T-helper 1 cell treated with Interleukin-12 subunit alpha and Interleukin-12 subunit beta and Interleukin-4 antibody, amounts not matched to agents 30 ng/mL and 1 ng/mL, for 36 hours (primary cell): ENCODE results near the gene XXYLT1. TPM values are rescaled to one million over a fixed set of nuclear protein-coding genes. Genes with fewer than 3 reads are reported as not detected.

Experiments used
- intact Hi-C: fragments of 100-400 bp; cut with micrococcal nuclease; formaldehyde crosslinking; loops from one replicate; pipeline ENCODE4 v1.15.1; 2024
- total RNA-seq: library from RNA; stranded (reverse); gene quantifications from 2 replicates; pipeline ENCODE4 v1.2.3, GENCODE V29; 2022

Gene XXYLT1
- total RNA-seq, 1 donor from 2014 or later = 9.7 TPM

DNA sequence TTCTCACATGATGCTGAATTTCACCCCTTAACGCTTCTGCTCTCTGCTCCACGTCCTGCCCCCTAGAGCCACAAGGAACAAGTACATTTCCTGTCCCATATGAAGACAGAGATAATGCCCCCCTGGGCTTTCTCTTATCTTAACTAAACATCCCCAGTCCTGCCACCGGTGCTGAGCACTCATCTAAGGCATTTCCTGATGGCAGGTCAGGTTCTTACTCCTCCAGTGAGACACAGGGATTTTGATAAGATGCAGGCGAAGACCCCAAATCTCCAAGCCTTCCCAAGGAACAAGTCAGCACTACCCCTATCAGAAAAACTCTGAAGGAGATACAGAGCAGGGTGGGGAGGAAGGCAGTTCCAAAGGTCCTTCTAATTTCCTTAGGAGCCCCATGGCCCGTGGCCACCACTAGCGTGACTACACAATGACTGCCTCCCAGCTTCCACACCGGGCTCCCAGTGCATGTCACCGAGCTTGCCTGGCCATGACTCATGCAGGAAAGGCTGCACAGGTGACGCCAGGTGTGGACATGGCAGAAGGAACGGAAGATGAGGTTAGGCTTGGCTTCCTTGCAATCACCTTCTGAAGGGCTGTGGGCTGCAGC lies 152.9 kb downstream of the XXYLT1 start:
- intact Hi-C loops = no loop called here

DNA sequence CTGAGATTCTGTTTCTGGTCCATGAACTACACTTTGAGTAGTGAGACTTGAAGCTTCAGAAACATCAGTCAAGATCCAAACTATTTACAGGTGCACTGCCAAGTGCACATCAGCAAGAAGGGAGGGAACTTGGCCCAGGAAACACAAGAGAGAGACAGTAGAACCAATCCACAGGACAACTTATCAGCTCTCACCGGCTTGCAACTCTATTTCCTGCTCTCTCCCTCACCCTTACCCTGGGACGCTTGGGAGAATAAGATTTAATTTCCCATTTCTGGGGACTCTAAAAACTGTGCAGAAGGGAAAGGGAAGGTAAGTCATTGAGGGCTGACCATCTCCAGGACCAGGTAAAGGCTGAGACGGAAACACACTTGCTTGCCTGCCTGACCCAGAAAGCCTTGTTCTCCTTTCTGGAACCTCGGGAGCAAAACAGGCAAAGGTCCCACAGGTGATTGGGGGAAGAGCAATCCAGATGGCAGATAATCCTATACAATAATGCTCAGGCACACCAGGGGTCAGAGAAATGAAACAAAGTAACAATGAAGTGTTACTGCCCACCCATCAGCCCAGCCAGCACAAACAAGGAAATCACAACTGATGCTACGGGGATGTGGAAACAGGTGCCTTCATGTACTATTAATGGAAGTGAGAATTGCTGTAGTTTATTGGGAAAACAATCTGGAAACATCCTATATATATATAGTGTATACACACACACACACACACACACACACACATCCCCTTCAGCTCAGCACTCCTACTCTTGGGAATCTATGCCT lies 154.4 kb downstream of the XXYLT1 start:
- intact Hi-C loops = no loop called here

DNA sequence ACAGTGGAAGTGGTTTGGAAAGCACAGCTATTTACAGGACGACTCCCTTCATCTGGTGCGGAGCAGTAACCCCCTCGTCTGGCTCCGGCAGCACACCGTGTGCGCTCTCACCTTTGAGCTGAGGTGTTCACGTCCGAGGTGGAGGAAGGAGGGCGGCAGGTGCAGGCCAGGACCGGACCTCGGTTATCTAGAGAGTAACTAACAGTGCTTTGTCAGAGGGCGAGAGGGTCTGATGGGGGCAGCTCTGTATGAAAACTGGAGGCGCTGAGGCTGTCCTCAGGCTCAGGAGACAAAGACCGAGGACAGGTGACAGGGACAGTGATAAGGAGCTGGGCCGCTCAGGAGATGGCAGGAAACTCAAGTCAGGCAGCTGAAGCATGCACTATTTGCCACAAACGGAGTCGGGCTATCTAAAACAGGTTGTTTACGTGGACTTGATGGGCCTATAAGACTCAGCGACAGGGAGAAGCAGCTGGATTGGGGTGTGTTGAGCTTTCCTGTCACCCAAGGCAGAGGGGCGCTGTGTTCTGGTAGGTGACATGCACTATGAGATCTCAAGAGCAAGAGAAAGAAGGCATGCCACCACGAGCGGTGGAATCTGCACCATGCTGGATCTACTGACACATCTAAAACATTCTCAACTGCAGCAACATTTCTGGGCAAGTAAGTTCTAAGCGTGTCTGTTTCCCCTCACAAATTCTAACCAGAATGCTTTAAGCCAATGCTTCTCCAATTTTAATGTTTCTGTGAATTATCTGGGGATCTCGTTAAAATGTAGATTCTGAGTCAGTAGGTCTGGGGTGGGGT lies 155.2 kb downstream of the XXYLT1 start:
- intact Hi-C loops = no loop called here

DNA sequence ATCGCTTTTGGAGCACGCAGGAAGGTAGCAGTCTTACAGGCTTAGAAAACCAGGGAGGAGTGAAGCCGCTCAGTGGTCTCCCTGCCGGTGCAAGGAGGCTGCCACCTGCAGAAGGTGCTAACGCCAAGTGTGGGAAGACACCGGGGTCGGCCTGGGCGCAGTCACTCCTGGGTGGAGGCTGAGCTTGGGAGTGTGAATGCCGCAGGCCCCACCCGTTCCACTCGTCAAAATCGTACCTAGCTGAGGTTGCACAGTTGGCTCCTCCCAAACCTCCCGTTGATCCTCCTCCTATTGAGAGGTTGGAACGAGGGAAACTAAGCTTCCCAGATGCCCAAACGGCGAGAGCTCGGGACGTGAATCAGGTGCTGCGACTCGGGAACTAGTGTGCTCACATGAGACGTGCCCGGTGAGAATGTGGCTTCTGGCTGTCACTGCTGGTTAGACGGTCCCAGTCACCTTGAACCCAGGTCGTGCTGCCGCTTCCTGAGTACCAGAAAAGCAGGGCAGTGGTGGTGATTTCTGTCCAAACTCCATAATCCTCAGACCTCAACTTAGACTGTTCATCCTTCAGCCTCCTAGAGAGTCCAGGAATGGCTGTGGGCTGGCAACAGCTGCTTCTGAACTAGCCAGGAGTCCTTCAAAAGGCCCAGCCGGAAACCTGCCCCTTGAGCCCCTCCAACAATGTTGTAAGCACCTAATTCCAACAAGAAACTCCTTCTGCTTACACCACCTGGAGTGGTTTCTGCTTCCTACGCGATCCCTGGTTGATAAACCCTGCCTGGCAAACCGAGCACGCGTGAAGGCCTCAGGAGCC lies 156.0 kb downstream of the XXYLT1 start:
- intact Hi-C loops = no loop called here

DNA sequence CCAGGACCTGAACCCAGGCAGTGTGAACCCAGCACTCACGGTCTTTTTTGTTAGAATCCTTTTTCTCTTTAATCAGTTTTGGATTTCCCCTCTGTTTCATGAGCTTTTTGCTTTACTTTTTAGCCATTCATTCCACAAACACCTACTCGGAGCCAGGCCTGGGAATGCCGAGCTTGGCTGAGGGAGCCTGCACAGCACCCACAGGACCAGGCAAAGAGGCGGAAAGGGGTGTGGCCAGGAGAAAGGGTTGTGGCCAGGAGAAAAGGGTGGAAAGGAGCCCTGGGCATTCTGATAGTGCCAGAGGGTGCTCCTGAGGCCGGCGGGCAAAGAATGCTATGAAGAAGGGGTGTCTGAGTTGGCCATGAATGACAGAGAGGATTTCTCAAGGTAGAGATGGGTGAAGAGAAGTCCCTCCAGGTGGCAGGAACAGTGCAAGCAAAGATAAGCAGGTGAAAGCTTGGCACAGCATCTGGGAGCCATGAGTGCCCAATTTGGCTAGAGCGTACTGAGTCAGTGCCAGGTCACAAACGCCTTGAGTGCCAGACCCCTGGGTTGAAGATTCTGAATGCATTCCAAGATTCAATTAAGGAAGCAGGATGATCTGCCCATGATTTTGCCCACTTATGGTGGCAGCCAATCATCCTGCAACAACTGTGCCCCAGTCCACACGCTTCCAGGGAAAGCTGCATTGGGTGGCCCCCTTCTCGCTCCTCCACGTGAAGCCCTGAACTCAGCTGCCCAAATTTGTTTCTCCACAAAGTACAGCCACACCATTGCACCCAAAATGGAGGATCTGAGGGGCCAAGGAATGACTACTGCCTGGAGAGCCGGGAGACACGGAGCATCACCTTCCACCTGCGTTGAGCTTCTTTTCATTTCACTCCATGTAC lies 157.2 kb downstream of the XXYLT1 start:
- intact Hi-C loops = no loop called here

DNA sequence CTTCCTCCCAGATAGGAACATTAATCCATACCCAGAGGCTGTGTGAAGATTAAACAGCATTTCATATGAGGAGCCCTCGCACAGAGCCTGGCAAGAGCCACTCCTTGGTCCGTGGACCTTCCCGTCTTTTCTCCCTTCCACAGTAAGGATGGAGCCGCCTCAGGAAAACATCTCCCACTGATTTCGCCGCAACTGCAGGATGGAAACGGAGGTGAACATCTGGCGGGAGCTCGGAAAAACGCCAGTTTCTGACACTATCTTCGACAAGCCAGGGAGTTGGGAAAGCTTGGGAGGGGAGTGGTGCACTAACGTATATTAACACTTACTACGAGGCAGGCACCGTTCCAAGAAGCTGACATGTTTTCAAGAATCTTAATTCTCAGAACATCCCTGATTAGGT lies 157.9 kb downstream of the XXYLT1 start:
- intact Hi-C loops = no loop called here

DNA sequence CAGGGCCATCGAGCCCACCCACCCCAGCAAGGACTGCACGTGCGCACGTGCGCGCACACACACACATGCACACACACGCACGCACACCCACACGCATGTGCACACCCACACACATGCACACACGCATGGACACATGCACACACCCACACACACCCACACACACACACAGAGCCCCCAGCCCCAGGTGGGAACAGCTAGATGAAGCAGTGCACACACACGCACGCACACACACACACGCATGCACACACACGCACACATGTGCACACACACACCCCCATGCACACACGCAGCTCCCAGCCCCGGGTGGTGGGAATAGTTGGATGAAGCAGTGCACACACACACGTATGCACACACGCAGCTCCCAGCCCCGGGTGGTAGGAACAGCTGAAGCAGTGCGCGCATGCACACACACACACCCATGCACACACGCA lies 158.6 kb downstream of the XXYLT1 start:
- intact Hi-C loops = no loop called here

DNA sequence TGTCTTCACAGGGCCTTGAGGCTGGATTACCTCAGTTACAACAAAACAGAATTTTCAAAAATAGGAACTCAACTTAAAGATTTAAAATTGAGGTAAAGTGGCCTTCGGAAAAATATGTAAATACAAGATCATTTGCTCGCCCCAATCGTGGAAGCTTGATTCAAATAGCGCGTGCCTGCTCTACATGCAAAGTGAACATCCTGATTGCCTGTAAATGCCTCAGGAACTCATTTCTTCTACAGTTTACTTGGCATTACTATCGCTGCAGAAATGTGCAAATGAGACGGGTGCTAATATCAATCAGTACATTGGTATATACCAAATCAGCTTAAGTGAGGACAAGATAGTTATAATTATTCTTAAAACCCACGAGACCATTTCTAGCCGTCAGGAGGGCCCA lies 159.2 kb downstream of the XXYLT1 start:
- intact Hi-C loops = no loop called here

DNA sequence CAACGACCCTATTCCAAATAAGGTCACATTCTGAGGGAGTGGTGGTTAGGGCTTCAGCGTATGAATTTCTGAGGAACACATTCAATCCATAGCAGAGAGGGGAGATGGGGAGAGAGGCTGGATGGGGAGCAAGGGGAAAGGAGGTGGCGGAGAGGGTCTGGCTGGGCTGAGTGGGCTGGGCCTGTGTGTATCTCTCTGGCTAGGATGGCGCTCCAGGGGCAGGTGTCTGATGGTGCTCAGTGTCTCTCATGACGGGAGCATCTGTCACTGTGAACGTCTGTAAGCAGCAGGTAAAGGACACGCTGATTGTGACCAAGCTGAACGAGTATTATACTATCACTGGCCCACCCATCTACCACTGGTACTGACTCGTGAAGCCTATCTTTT lies 159.6 kb downstream of the XXYLT1 start:
- intact Hi-C loops = no loop called here

DNA sequence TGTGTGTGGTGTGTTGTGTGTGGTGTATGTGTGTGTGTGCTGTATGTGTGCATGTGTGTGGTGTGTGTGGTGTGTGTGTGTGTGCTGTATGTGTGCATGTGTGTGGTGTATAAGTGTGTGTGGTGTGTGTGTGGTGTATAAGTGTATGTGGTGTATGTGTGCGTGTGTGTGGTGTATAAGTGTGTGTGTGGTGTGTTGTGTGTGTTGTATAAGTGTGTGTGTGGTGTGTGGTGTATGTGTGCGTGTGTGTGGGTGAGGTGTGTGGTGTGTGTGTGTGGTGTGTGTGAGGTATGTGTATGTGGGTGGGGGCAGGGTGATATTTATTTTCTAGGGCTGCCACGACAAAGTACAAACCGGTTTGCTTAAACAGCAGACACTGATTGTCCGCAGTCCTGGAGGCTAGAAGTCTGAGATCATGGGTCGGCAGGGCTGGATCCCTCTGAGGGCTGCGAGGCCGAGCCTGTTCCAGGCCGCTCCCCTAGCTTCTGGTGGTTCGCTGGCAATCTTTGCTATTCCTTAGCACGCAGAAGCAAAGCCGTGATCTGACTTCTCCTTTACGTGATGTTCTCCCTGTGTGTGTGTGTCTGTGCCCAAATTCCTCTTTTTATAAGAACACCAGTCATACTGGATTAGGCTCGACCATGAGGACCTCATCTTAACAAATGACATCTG lies 160.2 kb downstream of the XXYLT1 start:
- intact Hi-C loops = no loop called here

DNA sequence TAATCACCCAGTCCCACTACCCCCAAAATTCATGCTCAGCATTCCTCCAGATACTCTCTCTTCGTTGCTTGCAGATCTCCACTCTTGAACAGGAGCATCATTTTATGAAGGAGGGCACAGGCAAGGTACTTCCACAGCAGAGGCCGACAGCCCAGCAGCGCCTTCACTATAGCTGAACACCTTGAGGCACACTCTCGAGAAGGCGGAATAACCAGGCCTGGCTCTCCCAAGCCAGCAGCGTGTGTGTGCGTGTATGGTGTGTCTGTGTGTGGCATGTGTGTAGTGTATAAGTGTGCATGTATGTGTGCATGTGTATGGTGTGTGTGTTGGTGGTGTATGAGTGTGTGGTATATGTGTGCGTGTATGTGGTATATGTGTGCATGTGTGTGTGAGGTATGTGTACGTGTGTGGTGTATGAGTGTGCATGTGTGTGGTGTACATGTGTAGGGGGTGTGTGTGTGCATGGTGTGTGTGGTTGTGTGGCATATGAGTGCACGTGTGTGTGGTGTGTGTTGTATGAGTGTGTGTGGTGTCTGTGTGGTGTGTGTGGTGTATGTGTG lies 161.8 kb downstream of the XXYLT1 start:
- intact Hi-C loops = loop anchor here (5.0 kb wide), 1 partner anchor 153 kb away; no protein-coding TSS in a partner anchor

DNA sequence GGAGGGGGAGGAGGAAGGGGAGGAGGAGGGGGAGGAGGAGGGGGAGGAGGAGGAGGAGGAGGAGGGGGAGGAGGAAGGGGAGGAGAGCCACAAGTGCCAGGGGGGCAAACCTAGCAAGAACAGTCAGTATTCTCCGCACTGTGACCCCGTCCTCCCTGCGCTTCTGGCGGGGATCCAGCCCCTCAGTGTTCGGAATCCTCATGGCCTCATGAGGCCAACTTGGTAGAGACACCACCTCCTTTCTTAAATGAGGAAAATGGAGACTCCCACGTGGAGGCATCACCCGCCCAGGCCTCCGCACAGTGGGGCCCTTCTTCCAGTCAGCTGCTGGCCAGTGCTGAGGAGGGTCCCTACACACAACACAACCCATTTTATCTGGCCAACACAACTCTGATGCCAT lies 163.4 kb downstream of the XXYLT1 start:
- intact Hi-C loops = loop anchor here (5.0 kb wide), 1 partner anchor 155 kb away; no protein-coding TSS in a partner anchor

DNA sequence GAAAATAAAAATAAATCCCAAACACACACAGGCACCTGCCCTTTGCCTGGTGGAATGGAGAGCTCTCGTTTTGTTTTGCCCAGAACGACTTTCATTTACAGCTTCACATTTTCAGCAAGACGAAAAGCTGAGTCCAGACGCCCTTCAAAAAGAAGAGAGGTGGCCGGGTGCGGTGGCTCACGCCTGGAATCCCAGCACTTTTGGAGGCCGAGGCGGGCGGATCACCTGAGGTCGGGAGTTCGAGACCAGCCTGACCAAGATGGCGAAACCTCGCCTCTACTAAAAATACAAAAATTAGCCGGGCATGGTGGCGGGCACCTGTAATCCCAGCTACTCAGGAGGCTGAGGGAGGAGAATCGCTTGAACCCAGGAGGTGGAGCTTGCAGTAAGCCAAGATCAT lies 163.9 kb downstream of the XXYLT1 start:
- intact Hi-C loops = loop anchor here (5.0 kb wide), 1 partner anchor 155 kb away; no protein-coding TSS in a partner anchor

DNA sequence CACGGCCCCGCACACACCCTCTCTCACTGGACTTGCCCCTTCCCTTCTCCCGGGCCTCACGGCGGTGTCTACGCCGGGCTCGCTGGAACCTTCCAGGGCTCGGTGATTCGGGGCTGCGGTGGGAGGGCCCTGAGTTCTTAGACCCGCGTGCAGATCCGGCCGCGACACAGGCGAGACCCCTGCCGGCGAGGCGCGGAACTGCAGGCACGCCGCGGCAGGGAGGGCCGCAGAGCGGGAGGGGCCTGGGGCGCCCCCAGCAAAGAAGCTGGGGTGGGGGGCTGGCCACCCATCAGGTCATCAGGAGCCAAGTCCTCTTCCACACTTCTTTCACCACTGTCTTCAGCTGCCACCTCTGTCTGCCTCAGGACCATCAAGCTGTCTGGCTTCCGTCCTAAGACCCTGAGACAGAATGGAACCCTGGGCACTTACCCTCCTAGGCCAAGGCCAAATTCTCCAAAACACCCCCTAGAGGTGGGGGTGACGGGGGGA lies 164.5 kb downstream of the XXYLT1 start:
- intact Hi-C loops = loop anchor here (1.0 to 5.0 kb wide), 4 partner anchors 156 to 435 kb away; no protein-coding TSS in a partner anchor

DNA sequence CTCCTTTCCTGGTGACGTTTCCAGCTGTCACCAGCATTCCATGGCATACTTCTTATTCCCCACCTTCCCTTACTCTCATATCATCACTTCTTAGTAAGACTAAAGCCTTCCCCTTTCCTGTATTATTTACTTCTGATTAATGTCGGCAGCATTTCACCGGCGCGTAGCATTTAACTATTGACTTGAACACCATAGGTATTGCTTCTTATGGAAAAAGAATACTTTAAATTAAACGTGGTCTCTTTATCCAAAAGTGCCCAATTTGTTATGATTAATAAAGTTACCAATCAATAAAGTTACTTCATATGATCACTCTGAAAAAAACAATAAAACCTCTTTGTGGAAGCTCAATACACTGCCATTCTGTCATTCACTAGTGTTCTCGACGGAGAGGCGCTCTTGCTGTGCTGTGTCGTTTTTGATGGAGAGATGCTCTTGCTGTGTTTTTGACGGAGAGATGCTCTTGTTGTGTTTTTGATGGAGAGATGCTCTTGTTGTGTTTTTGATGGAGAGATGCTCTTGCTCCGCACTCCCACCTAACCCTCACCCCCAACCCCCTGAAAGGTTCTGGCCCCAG lies 165.0 kb downstream of the XXYLT1 start:
- intact Hi-C loops = loop anchor here (1.0 to 5.0 kb wide), 4 partner anchors 156 to 435 kb away; no protein-coding TSS in a partner anchor

DNA sequence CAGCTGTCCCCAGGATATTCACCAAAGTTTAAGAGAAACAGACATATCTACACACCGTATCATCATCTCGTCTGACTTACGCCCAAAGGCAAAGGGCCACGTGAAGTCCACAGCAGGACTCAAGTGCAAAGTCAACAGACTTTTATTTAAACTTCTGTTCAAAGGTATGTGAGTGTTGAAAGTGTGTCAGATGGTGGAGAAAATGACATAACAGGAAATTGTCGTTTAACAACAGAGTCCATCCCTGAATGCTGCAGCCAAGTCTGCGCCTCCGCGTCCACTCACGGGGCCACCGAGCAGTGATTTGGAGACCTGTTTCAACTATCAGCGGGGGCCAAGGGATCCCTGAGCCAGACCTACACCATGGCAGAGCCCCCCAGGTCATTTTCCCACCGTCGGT lies 165.6 kb downstream of the XXYLT1 start:
- intact Hi-C loops = loop anchor here (5.0 kb wide), 1 partner anchor 157 kb away; no protein-coding TSS in a partner anchor

DNA sequence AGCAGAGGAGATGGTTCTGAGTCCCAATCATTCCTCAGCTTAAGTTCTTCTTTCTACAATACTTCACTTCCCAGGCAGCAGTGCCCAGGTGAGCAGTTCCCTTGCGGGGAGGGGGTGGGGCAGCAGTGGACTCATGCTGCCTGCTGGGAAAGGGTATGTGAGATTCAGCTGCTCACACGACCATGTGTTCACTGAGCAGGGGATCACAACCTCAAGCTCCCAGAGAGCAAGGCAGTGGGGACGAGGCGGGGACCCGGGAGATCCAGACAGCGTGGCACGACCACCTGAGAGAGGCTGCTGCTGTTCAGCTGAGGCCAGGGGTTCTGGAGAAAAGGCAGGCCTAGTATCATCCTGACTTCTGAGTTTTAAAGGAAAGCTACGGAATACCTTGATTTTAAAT lies 166.6 kb downstream of the XXYLT1 start:
- intact Hi-C loops = no loop called here

DNA sequence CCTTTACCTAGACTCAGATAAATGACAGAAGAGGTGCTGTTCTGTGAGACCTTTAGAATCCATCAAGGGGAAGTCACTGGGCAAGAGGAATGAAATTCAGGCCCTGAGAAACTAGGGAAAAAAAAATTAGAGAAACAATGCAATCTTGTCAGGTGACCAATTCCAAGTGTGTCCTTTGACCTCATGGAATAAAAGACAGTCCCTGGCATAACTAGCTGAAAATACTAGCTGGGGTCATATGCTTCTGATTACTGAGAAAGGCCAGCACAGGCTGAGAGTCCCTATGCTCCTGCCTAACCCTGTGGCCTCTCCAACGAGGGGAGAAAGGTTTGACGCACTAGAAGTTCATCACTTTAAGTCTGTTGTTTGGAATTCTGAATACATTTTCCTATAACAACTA lies 167.3 kb downstream of the XXYLT1 start:
- intact Hi-C loops = no loop called here
